Measurements from ENCODE around the gene MYO9A.

- no peak for TF ChIP-seq CTCF (IDR thresholded peaks at IDR 0.05; ENCODE audit: low read depth, low read length)
- no peak for TF ChIP-seq MAX (IDR thresholded peaks at IDR 0.05; ENCODE audit: low read depth, low read length)
- TF ChIP-seq POLR2A (IDR thresholded peaks at IDR 0.05; ENCODE audit: extremely low read depth, insufficient read length): no peak
- TF ChIP-seq MYC (IDR thresholded peaks at IDR 0.05; ENCODE audit: low read depth, low read length): no peak
Observed at GRCh38 chr15:72020799-72021198, 97.2 kb downstream of the MYO9A start.
